Measurements from ENCODE around the gene C5orf52.

Gene C5orf52

DNA sequence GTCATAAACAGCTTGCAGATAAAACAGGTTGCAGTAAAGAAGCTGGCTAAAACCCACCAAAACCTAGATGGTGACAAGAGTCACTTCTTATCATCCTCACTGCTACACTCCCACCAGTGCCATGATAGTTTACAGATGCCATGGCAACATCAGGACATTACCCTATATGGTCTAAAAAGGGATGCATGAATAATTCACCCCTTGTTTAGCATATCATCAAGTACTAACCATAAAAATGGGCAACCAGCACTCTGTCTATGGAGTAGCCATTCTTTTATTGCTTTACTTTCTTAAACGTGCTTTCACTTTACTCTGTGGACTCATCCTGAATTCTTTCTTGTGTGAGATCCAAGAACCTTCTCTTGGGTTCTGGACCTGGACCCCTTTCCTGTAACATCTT lies 12.4 kb upstream of the C5orf52 start:
- DNase-seq (ENCODE audit: low read depth, low spot score): no peak
- TF ChIP-seq, protein P1, sequence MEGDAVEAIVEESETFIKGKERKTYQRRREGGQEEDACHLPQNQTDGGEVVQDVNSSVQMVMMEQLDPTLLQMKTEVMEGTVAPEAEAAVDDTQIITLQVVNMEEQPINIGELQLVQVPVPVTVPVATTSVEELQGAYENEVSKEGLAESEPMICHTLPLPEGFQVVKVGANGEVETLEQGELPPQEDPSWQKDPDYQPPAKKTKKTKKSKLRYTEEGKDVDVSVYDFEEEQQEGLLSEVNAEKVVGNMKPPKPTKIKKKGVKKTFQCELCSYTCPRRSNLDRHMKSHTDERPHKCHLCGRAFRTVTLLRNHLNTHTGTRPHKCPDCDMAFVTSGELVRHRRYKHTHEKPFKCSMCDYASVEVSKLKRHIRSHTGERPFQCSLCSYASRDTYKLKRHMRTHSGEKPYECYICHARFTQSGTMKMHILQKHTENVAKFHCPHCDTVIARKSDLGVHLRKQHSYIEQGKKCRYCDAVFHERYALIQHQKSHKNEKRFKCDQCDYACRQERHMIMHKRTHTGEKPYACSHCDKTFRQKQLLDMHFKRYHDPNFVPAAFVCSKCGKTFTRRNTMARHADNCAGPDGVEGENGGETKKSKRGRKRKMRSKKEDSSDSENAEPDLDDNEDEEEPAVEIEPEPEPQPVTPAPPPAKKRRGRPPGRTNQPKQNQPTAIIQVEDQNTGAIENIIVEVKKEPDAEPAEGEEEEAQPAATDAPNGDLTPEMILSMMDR (IDR thresholded peaks at IDR 0.05; ENCODE audit: insufficient read depth, low read length, missing control alignments): no peak
- no peak overlapping the region for H3K4me3 ChIP-seq (ENCODE audit: low read depth, low read length)
- POLR2A ChIA-PET: no interaction called here
- CTCF ChIA-PET: interaction anchor here (2.0 kb wide), 1 partner anchor 8 kb away, joined by 5 read pairs; no protein-coding TSS in a partner anchor

DNA sequence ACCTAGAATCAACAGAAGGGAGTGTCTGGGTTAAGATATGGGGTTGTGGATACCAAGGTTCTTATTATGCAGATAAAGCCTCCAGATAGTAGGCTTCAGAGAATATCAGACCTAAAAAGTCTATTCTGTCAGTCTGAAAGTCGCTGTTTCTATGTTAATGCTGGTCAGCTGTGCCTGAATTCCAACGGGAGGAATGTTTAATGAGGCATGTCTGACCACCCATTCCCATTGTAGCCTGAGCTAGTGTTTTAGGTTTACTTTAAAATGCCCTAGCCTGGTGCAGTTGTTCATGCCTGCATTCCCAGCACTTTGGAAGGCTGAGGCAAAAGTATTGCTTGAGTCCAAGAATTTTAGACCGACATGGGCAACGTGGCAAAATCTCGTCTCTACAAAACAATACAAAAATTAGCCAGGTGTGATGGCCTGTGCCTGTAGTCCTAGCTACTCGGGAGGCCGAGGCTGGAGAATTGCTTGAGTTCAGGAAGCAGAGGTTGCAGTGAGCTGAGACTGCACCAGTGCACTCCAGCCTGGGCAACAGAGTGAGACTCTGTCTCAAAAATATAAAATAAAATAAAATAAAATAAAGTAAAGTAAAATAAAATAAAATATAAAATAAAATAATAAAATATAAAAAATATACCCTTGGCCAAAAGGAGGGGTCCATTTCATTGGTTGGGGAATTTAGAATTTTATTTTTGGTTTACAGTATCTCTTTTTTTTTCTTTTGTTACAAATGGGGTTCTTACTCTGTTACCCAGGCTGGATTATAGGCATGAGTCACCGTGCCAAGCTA lies 11.3 kb upstream of the C5orf52 start:
- ChIA-PET POLR2A (no interaction called here), CTCF (interaction anchor here (2.0 kb wide), 1 partner anchor 9 kb away, joined by 5 read pairs; no protein-coding TSS in a partner anchor)
- DNase-seq (ENCODE audit: low read depth, low spot score): no peak
- H3K4me3 ChIP-seq (ENCODE audit: low read depth, low read length): no peak overlapping the region
- TF ChIP-seq, protein P1 (IDR thresholded peaks at IDR 0.05; ENCODE audit: insufficient read depth, low read length, missing control alignments): no peak

DNA sequence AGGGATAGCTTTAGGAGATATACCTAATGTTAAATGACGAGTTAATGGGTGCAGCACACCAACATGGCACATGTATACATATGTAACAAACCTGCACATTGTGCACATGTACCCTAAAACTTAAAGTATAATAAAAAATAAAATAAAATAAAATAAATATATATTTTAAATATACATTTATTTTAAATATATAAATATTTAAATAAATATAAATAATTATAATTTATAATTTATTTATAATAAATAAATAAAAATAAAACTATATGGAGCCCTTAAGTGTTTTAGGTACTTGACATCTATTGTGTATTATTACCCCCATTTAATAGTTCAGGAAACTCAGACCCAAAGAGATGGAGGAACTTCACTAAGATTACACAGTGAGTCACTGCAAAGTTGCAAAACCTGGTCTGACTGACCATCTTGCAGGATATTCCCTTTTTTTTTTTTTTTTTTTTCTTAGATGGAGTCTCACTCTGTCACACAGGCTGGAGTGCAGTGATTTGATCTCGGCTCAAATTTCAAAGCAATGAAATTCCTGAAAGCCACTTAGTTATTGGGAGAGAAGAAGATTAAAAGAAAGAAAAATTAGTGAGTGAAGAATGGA lies 5.8 kb upstream of the C5orf52 start:
- CTCF ChIA-PET: interaction anchor here (0.9 to 6.4 kb wide), 3 partner anchors 17 to 78 kb away, joined by 3 to 74 read pairs (median 41); partner anchors contain the start of gene LSM11

DNA sequence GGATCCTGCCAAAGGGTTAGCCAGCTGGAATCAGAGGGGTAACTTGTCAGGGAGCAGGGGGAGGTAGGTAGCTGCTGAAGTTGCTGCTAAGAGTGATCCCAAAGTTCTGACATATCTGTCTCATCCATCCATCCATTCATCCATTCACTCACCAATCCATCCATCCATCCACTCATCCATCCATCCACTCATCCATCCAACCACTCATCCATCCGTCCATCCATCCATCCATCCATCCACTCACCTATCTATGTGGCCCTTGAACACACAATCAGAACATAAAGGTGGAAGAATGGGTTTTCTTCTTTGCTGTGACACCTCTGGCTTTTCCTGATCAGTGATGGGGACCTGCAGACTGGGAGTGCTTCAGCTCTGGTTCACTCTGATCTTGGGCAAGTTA lies 3.0 kb upstream of the C5orf52 start:
- no peak for DNase-seq (ENCODE audit: low read depth, low spot score)
- POLR2A ChIA-PET: no interaction called here
- CTCF ChIA-PET: interaction anchor here (1.0 to 6.4 kb wide), 9 partner anchors 39 to 127 kb away, joined by 3 to 74 read pairs (median 5); partner anchors contain the start of gene LSM11
- H3K4me3 ChIP-seq (ENCODE audit: low read depth, low read length): no peak overlapping the region
- TF ChIP-seq, protein P1 (IDR thresholded peaks at IDR 0.05; ENCODE audit: insufficient read depth, low read length, missing control alignments): no peak

More for the DNA sequence above, 5.8 kb upstream of the C5orf52 start:
- H3K4me3 ChIP-seq (ENCODE audit: low read depth, low read length): no peak overlapping the region
- POLR2A ChIA-PET: interaction anchor here (0.5 kb wide), 1 partner anchor 283 kb away, joined by 3 read pairs; no protein-coding TSS in a partner anchor
- DNase-seq (ENCODE audit: low read depth, low spot score): peak; percentile 24
- TF ChIP-seq, protein P1 (IDR thresholded peaks at IDR 0.05; ENCODE audit: insufficient read depth, low read length, missing control alignments): no peak

DNA sequence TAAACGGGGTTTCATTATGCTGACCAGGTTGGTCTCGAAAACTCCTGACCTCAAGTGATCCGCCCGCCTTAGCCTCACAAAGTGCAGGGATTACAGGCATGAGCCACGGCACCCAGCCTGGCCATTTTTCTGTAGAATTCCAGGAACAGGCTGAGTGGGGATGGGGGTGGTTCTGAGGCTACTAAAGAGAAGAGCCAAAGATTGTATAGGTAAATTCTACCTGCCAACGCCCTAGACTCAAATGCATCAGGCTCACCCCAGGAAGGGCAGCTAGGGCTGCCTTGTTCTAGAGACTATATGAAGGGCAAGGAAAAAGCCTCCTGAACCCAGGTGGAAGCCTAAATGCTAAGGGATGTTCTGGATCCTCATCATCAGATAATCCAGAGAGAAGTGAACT lies 1.6 kb upstream of the C5orf52 start:
- DNase-seq (ENCODE audit: low read depth, low spot score): no peak

More for the DNA sequence above, 1.6 kb upstream of the C5orf52 start:
- ChIA-PET CTCF (interaction anchor here (1.6 to 6.4 kb wide), 6 partner anchors 12 to 341 kb away, joined by 4 to 74 read pairs (median 6); partner anchors contain the start of gene LSM11), POLR2A (no interaction called here)
- H3K4me3 ChIP-seq (ENCODE audit: low read depth, low read length): no peak overlapping the region
- TF ChIP-seq, protein P1 (IDR thresholded peaks at IDR 0.05; ENCODE audit: insufficient read depth, low read length, missing control alignments): no peak
